Osteoblast (primary cell): ENCODE data around the gene RFX2. TPM values are rescaled to one million over a fixed set of nuclear protein-coding genes. Genes with fewer than 3 reads are reported as not detected.
A peak's percentile ranks its signal among the peaks of the same experiment; 100 is the strongest.

Experiments used
- DNase-seq: peaks from one replicate; pipeline ENCODE4 v3.0.0; 2011; ENCODE audit warnings: low spot score, mixed read lengths; ENCODE audit not compliant: insufficient read length; ENCODE audit errors: missing footprints
- H2AFZ ChIP-seq: 2 replicates; pipeline ENCODE4 v1.6.0; 2011; ENCODE audit warnings: mild to moderate bottlenecking, low read length
- H3K27ac ChIP-seq: 2 replicates; pipeline ENCODE4 v1.5.1; 2011; ENCODE audit warnings: mild to moderate bottlenecking, low read depth, low read length, moderate library complexity
- H3K27me3 ChIP-seq: 2 replicates; pipeline ENCODE4 v1.6.0; 2012; ENCODE audit warnings: mild to moderate bottlenecking, control low read depth, inconsistent platforms, low read length, moderate library complexity; ENCODE audit not compliant: insufficient read depth
- H3K36me3 ChIP-seq: 2 replicates; pipeline ENCODE4 v1.5.1; 2011; ENCODE audit warnings: mild to moderate bottlenecking, low read length, control low read depth, moderate library complexity; ENCODE audit not compliant: insufficient read depth
- H3K4me1 ChIP-seq: 2 replicates; pipeline ENCODE4 v1.5.1; 2011; ENCODE audit warnings: mild to moderate bottlenecking, low read length, control low read depth, moderate library complexity; ENCODE audit not compliant: insufficient read depth
- H3K4me2 ChIP-seq: 2 replicates; pipeline ENCODE4 v1.6.0; 2011; ENCODE audit warnings: mild to moderate bottlenecking, low read length; ENCODE audit not compliant: insufficient read depth
- H3K4me3 ChIP-seq: fragments of 200-600 bp; sonication (generic); 3 replicates; pipeline ENCODE4 v1.5.1; 2012; ENCODE audit warnings: mild to moderate bottlenecking, low read length, inconsistent platforms; ENCODE audit not compliant: insufficient read depth
- H3K79me2 ChIP-seq: 2 replicates; pipeline ENCODE4 v1.6.0; 2012; ENCODE audit warnings: mild to moderate bottlenecking, low read length, control low read depth, inconsistent platforms; ENCODE audit not compliant: insufficient read depth
- H3K9me3 ChIP-seq: 2 replicates; pipeline ENCODE4 v1.5.1; 2011; ENCODE audit warnings: low read depth, low read length, control low read depth
- H4K20me1 ChIP-seq: 2 replicates; pipeline ENCODE4 v1.6.0; 2012; ENCODE audit warnings: mild to moderate bottlenecking, low read length, control low read depth; ENCODE audit not compliant: insufficient read depth
- total RNA-seq: library from RNA; depleted of rRNA; stranded (reverse); fragments of >200 nt; gene quantifications from 2 replicates; pipeline ENCODE4 v1.2.3, GENCODE V29; 2012
- TF ChIP-seq, protein P1 (sequence below): IDR thresholded peaks from 2 replicates; pipeline ENCODE4 v1.5.1; 2011; ENCODE audit warnings: mild to moderate bottlenecking, low read depth, low read length, moderate library complexity; ENCODE audit errors: extremely low read depth

The RFX2 gene
- total RNA-seq, 1 donor, result 6.2 TPM

- Histone ChIP-seq H3K4me2 (no peak overlapping the region), H3K4me3 (no peak overlapping the region), H4K20me1 (no peaks in the 10 kb centered on the region), H3K4me1 (peaks cover 24% of the 10 kb centered on the region), H2AFZ (no peak overlapping the region), H3K27me3 (no peaks in the 10 kb centered on the region), H3K9me3 (no peaks in the 10 kb centered on the region), H3K27ac (no peak overlapping the region), H3K79me2 (no peaks in the 10 kb centered on the region), H3K36me3 (no peaks in the 10 kb centered on the region)
- DNase-seq, result no peak
- TF ChIP-seq, protein P1, sequence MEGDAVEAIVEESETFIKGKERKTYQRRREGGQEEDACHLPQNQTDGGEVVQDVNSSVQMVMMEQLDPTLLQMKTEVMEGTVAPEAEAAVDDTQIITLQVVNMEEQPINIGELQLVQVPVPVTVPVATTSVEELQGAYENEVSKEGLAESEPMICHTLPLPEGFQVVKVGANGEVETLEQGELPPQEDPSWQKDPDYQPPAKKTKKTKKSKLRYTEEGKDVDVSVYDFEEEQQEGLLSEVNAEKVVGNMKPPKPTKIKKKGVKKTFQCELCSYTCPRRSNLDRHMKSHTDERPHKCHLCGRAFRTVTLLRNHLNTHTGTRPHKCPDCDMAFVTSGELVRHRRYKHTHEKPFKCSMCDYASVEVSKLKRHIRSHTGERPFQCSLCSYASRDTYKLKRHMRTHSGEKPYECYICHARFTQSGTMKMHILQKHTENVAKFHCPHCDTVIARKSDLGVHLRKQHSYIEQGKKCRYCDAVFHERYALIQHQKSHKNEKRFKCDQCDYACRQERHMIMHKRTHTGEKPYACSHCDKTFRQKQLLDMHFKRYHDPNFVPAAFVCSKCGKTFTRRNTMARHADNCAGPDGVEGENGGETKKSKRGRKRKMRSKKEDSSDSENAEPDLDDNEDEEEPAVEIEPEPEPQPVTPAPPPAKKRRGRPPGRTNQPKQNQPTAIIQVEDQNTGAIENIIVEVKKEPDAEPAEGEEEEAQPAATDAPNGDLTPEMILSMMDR, result no peak
These were observed 11.7 kb downstream of the RFX2 start for GRCh38 chr19:6098574-6098973.

- TF ChIP-seq, protein P1, result no peak
- no peak for DNase-seq
- Histone ChIP-seq H3K27ac (no peak overlapping the region), H3K36me3 (no peaks in the 10 kb centered on the region), H2AFZ (no peak overlapping the region), H3K4me2 (no peak overlapping the region), H3K27me3 (no peaks in the 10 kb centered on the region), H3K4me3 (no peak overlapping the region), H4K20me1 (no peaks in the 10 kb centered on the region), H3K9me3 (no peaks in the 10 kb centered on the region), H3K4me1 (peaks cover 20% of the 10 kb centered on the region), H3K79me2 (no peaks in the 10 kb centered on the region)
These were observed 12.4 kb downstream of the RFX2 start for GRCh38 chr19:6097911-6098310.

DNA sequence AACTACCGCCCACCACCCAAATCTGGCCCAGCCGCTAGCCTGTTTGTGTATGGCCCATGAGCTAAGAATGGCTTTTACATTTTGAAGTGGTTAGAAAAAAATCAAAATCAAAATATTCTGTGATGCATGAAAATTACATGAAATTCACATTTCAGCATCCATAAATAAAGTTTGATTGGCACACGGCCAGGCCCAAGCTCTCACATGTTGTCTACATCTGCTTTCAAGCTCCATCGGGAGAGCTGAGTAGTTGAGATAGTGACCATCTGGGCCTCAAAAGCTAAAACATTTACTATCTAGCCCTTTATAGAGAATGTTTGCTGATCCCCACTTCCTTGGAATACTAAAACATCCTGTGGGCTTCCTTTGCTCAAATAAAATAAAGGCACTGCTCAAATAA, 14.5 kb downstream of the RFX2 start:
- no peak overlapping the region for H2AFZ ChIP-seq
- H3K27ac ChIP-seq, result no peak overlapping the region
- no peaks in the 10 kb centered on the region for H3K79me2 ChIP-seq
- H3K27me3 ChIP-seq, result no peaks in the 10 kb centered on the region
- no peak for DNase-seq
- no peaks in the 10 kb centered on the region for H4K20me1 ChIP-seq
- H3K4me3 ChIP-seq, result no peak overlapping the region
- no peak overlapping the region for H3K4me2 ChIP-seq
- no peaks in the 10 kb centered on the region for H3K36me3 ChIP-seq
- peaks cover 20% of the 10 kb centered on the region for H3K4me1 ChIP-seq
- H3K9me3 ChIP-seq, result no peaks in the 10 kb centered on the region
- TF ChIP-seq, protein P1, result no peak

DNA sequence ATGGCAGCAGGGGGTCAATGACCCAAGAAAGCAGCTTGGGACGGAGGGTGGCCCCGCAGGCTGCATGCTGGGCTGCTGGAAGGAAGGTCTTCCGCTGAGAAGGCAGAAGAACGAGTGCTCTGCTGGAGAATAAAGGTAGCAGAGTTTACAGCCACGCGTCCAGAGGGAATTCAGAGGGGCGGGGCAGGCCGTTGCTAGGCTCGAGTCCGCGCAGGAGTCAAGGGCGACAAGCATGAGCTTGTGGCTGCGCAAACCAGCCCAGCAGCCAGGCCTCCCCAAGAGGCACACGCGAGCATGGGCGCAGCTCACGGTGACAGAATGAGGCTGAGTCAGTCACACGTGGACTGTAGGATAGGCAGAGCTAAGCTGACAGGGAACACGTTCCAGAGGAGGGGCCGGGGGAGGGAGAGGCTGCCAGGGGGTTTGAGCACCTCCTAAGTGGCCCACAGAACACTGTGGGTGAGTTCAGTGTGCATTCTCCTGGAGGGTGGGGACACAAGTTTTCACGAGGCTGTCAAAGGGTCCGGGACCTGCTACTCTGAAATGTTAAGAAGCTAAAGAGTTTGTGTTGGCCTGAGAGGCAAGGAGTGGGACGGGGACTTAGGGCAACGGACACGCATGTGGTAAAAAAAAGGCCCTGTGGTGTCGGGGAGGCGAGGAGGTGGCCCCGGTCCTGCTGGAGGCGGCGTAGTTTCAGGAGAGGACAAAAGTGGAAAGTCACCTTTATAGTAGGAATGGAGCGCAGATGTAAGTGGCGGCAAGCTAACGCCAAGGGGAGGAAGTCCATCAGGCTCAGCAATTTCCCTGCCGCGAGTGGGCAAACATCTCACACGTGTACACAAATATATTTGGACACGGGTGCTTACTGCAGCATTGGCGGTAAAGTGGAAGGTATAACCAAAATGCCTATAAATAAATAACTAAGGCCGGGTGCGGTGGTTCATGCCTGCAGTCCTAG, 17.7 kb downstream of the RFX2 start:
- Histone ChIP-seq H3K4me1 (peaks cover 33% of the 10 kb centered on the region), H3K4me3 (peak overlapping the region; percentile 61), H3K4me2 (peak overlapping the region; percentile 83), H2AFZ (peak overlapping the region; percentile 79), H3K79me2 (no peaks in the 10 kb centered on the region), H3K27me3 (no peaks in the 10 kb centered on the region), H3K9me3 (no peaks in the 10 kb centered on the region), H4K20me1 (no peaks in the 10 kb centered on the region), H3K27ac (peak overlapping the region; percentile 89), H3K36me3 (no peaks in the 10 kb centered on the region)
- TF ChIP-seq, protein P1, result no peak
- peak; percentile 85 for DNase-seq
